Erythroblast (primary cell): ENCODE results near the gene PLAAT5.

ENCODE experiments used
- GATA1 ChIP-seq: IDR thresholded peaks from 2 replicates; pipeline ENCODE4 v1.6.1; 2011; ENCODE audit warnings: low read depth, mild to moderate bottlenecking, control low read depth, low read length, moderate library complexity
- POLR2A ChIP-seq: IDR thresholded peaks from 2 replicates; pipeline ENCODE4 v1.6.1; 2011; ENCODE audit warnings: mild to moderate bottlenecking, low read length

- TF ChIP-seq POLR2A (no peak), GATA1 (no peak)
Observed at GRCh38 chr11:63511048-63511748, 20.2 kb upstream of the PLAAT5 start.
